MCF 10A (cell line): ENCODE results near the gene LBP. TPM values are rescaled to one million over a fixed set of nuclear protein-coding genes. Genes with fewer than 3 reads are reported as not detected.
"Not testable (repeated sequence)": the region's sequence is repeated elsewhere in the genome, so short reads cannot be mapped to it uniquely, and the experiment has no call there.

Experiments used
- BruUV-seq: library from RNA; stranded (reverse); fragments of 400-500 nt; replicated peaks from 2 replicates; lab custom pipeline; 2021; lab: Mats Ljungman, UMichigan
- CTCF ChIA-PET: fragments of 300-600 bp; sonication (Branson Sonifier 250); formaldehyde crosslinking; extraction: SDS; loops from one replicate; lab custom pipeline; 2021; ENCODE audit warnings: antibody characterized with exemption, inconsistent platforms; lab: Yijun Ruan, JAX
- POLR2A ChIA-PET: fragments of 300-600, 350-650 bp; sonication (Branson Sonifier 250); formaldehyde crosslinking; extraction: SDS; loops from one replicate; lab custom pipeline; 2020; ENCODE audit warnings: antibody characterized with exemption, inconsistent platforms; lab: Yijun Ruan, JAX
- DNase-seq: peaks from one replicate; pipeline ENCODE4 v3.0.0-alpha.2; 2018; ENCODE audit not compliant: unreplicated experiment
- H3K27ac Mint-ChIP-seq: one replicate; pipeline ENCODE4 v1.8.0; 2022; ENCODE audit warnings: mild to moderate bottlenecking, low read depth, mixed read lengths; ENCODE audit not compliant: unreplicated experiment
- H3K27me3 Mint-ChIP-seq: one replicate; pipeline ENCODE4 v1.8.0; 2022; ENCODE audit warnings: mixed read lengths; ENCODE audit not compliant: insufficient read depth, unreplicated experiment
- H3K36me3 Mint-ChIP-seq: one replicate; pipeline ENCODE4 v1.8.0; 2022; ENCODE audit warnings: mild to moderate bottlenecking, moderate library complexity, mixed read lengths; ENCODE audit not compliant: insufficient read depth, unreplicated experiment
- H3K4me1 Mint-ChIP-seq: one replicate; pipeline ENCODE4 v1.8.0; 2022; ENCODE audit warnings: mixed read lengths; ENCODE audit not compliant: insufficient read depth, unreplicated experiment
- H3K4me3 Mint-ChIP-seq: one replicate; pipeline ENCODE4 v1.8.0; 2022; ENCODE audit warnings: mild to moderate bottlenecking, moderate library complexity, mixed read lengths; ENCODE audit not compliant: unreplicated experiment
- H3K9me3 Mint-ChIP-seq: one replicate; pipeline ENCODE4 v1.8.0; 2022; ENCODE audit warnings: mixed read lengths; ENCODE audit not compliant: unreplicated experiment
- CTCF ChIP-seq: fragments of 200-600 bp; IDR thresholded peaks from one replicate; pipeline ENCODE4 v1.8.0; 2022; ENCODE audit warnings: antibody characterized with exemption, mild to moderate bottlenecking; ENCODE audit not compliant: unreplicated experiment
- intact Hi-C: fragments of 100-400 bp; cut with micrococcal nuclease; formaldehyde crosslinking; loops from 2 replicates; pipeline ENCODE4 v1.14.1; 2022
- total RNA-seq: library from RNA; stranded (reverse); gene quantifications from 2 replicates; pipeline ENCODE4 v1.2.3, GENCODE V29; 2022

The LBP gene
- total RNA-seq, 1 experiment from 2014 or later, result not detected

- Mint-ChIP-seq H3K27me3 (no peaks in the 10 kb centered on the region), H3K4me1 (no peaks in the 10 kb centered on the region), H3K9me3 (no peaks in the 10 kb centered on the region), H3K27ac (no peak overlapping the region), H3K4me3 (no peak overlapping the region), H3K36me3 (peaks cover 9% of the 10 kb centered on the region)
- TF ChIP-seq CTCF, result no peak
- intact Hi-C loops, result loop anchor here (5.0 kb wide), 1 partner anchor 845 kb away; no protein-coding TSS in a partner anchor
- ChIA-PET POLR2A (no interaction called here), CTCF (interaction anchor here (0.6 to 3.2 kb wide), 12 partner anchors 8 to 596 kb away, joined by 3 to 25 read pairs (median 3); partner anchors contain the start of gene SNHG17)
- no TSS peak for BruUV-seq
- DNase-seq, result no peak
Observed at GRCh38 chr20:38407321-38407720, 61.0 kb downstream of the LBP start.

- peaks cover 14% of the 10 kb centered on the region for H3K36me3 Mint-ChIP-seq
- not testable (repeated sequence) for H3K9me3 Mint-ChIP-seq, BruUV-seq, H3K27ac Mint-ChIP-seq, H3K4me1 Mint-ChIP-seq, H3K4me3 Mint-ChIP-seq, H3K27me3 Mint-ChIP-seq, DNase-seq
- ChIA-PET POLR2A (interaction anchor here (0.9 to 1.1 kb wide), 3 partner anchors 10 to 69 kb away, joined by 3 to 6 read pairs (median 5); partner anchors contain the start of gene SNHG17), CTCF (interaction anchor here (0.6 to 3.2 kb wide), 29 partner anchors 9 to 596 kb away, joined by 3 to 25 read pairs (median 5); partner anchors contain the start of gene SNHG17)
- intact Hi-C loops, result loop anchor here (1.0 to 5.0 kb wide), 4 partner anchors 69 to 846 kb away; no protein-coding TSS in a partner anchor
Observed at GRCh38 chr20:38407822-38408221, 61.5 kb downstream of the LBP start.

GRCh38 chr20:38412877-38413577, 66.7 kb downstream of the LBP start:
- Mint-ChIP-seq H3K4me1 (no peaks in the 10 kb centered on the region), H3K27ac (no peak overlapping the region), H3K36me3 (peaks cover 42% of the 10 kb centered on the region), H3K27me3 (no peaks in the 10 kb centered on the region), H3K9me3 (no peaks in the 10 kb centered on the region), H3K4me3 (no peak overlapping the region)
- POLR2A ChIA-PET, result interaction anchor here (0.6 kb wide), 1 partner anchor 855 kb away, joined by 4 read pairs; no protein-coding TSS in a partner anchor
- TF ChIP-seq CTCF, result no peak
- BruUV-seq, result no TSS peak
- CTCF ChIA-PET, result interaction anchor here (0.8 to 1.2 kb wide), 4 partner anchors 16 to 192 kb away, joined by 3 to 4 read pairs (median 4); partner anchors contain the start of gene SNHG17
- intact Hi-C loops, result no loop called here
- DNase-seq, result no peak

- H3K27me3 Mint-ChIP-seq, result no peaks in the 10 kb centered on the region
- no peak overlapping the region for H3K27ac Mint-ChIP-seq
- ChIA-PET POLR2A (interaction anchor here (0.8 kb wide), 1 partner anchor 20 kb away, joined by 3 read pairs; the partner anchor contains the start of gene SNHG17), CTCF (interaction anchor here (1.0 to 1.2 kb wide), 2 partner anchors 18 to 374 kb away, joined by 3 to 4 read pairs; no protein-coding TSS in a partner anchor)
- H3K4me1 Mint-ChIP-seq, result no peaks in the 10 kb centered on the region
- TF ChIP-seq CTCF, result no peak
- H3K36me3 Mint-ChIP-seq, result peaks cover 60% of the 10 kb centered on the region
- no peak for DNase-seq
- no TSS peak for BruUV-seq
- no peaks in the 10 kb centered on the region for H3K9me3 Mint-ChIP-seq
- no peak overlapping the region for H3K4me3 Mint-ChIP-seq
- intact Hi-C loops, result no loop called here
Observed at GRCh38 chr20:38414769-38415450, 68.6 kb downstream of the LBP start.
